Ramos (cell line): ENCODE results near the gene FBXO38.

ENCODE experiments used
- in situ Hi-C: fragments of 300-500 bp; cut with MboI; formaldehyde crosslinking; loops from one replicate; pipeline ENCODE4 v1.14.3; 2022; ENCODE audit warnings: low sequenced_read_pairs; ENCODE audit not compliant: unreplicated experiment

Gene FBXO38

DNA sequence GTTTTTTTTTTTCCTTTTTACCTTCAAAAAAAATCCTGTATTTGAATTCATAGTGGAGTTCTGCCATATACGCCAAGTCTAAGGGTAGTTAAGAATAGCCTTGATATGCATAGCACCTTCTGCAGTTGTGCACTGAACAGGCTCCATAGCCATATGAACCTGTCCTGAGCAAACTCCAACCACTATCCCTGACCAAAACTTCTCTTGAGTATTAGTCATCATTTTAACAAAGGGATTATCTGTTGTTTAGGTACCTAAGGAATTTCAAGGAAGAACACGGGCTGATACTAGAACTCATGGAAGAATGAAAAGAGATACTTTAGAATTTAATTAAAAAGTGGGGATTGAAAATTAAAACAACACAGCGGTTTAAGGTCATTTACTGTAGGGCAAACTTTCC is 1.9 kb upstream of the FBXO38 start:
- in situ Hi-C loops, result no loop called here

DNA sequence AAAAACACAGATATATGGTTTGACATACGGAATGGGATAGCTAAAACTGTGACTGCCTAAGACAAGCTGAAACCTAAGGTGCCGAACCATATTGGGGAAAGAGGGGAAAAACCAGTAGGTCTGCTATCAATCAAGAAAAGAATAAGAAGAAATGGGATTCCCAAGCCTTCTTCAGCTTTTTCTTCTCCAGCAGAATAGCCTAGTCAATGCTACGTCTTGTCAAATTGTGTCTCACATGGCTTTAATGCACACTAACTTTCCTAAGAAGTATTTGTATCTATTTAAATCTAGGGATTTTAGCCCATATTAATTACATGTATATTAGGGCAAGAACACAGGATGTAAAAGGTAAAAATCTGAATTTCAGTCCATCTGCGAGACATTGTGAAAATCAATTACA is 797 bp upstream of the FBXO38 start:
- in situ Hi-C loops, result no loop called here

DNA sequence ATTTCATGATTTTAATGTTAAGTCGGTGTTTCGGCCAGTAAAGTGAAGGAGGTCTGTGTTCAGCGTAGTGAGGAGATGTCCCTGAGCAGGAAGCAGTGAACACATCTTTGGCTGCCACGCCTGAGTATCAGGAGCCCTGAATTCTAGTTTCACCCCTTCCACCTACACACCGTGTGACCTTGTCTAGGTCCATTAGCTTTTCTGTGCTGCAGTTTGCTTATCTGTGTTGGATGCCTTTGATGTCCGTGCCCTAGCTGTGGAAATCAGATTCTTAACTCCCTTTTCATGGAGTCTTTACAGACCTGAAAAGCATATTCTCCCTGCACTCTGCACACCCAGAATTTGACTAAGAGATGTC is 601 bp downstream of the FBXO38 start:
- in situ Hi-C loops, result no loop called here

DNA sequence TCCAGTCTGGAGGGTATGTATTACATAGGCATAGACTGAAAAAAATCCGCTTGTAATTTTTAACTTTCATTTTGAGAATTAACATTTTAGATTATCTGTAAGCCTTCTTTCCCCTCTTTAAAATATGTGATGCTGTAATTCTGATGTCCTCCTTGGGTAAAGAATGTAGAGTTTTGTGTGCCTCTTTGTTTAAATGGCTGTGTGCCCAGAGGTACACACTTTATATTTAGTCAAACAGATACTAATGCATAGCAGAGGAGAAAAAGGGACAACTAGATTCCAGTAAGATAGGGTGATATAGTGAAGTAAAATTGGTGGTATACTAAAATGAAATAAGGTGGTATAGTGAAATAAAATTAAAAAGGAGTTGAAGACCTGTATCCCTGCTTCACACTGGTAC is 1.3 kb downstream of the FBXO38 start:
- in situ Hi-C loops, result no loop called here

DNA sequence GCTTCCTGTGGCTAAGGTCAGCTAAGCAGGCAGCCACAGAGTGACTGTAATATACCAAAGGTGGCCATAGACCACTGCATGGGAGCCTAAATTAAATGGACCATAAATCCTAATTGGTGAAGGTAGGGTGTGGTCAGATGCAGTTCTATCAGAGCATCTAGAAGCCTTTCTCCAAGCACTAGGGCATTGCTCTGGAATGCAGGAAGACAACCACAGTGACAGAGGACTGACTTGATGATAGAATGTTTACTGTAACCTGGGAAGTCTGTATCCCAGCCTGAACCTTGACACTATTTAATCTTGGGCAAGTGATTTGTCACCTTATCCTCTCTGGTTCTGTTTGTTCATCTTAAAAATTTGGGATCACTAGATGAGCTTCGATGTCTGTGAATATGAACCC is 2.3 kb downstream of the FBXO38 start:
- in situ Hi-C loops, result no loop called here

DNA sequence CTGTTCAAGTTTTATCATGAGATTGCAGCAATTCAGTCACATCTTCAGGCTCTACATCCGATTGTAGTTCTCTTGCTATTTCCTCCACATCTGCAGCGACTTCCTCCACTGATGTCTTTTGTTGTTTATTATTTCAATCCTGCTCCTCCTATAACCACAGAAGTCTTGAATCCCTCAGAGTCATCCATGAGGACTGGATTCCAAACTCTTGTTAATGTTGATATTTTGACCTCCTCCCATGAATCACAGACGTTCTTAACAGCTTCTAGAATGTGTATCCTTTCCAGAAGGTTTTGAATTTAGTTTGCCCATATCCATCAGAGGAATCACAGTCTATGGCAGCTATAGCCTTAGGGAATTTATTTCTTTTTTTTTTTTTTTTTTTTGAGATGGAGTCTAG is 3.6 kb downstream of the FBXO38 start:
- in situ Hi-C loops, result no loop called here

DNA sequence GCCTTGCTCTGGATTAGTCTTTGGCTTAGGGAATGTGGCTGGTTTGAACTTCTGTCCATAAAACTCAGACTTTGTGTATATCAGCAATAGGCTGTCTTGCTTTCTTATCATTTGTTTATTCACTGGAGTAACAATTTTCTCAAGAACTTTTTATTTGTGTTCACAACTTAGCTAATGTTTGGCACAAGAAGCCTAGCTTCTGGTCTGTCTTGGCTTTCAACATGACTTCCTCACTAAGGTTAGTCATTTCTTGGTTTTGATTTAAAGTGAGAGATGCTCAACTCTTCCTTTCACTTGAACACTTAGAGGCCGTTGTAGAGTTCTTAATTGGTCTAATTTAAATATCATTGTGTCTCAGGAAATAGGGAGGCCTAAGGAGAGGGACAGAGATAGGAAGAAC is 4.9 kb downstream of the FBXO38 start:
- in situ Hi-C loops, result no loop called here

DNA sequence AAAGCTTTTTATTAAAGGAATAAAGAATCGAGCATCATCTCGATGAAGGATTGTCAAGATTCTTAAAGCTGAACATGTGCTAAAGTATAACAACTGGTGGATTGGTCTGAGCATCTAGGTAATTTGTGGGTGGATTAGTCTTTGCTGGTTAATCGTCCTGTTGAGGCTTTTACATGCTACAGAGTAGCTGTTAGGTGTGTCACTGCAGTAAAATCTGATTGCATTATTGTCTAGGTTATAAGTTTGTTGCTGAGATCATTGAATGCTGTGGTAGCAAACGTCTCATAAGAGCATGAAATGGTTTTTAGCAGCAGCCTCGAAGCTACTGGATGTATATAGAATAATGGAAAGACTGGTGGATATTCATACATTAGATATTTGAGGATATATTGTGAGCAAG is 7.2 kb downstream of the FBXO38 start:
- in situ Hi-C loops, result no loop called here

DNA sequence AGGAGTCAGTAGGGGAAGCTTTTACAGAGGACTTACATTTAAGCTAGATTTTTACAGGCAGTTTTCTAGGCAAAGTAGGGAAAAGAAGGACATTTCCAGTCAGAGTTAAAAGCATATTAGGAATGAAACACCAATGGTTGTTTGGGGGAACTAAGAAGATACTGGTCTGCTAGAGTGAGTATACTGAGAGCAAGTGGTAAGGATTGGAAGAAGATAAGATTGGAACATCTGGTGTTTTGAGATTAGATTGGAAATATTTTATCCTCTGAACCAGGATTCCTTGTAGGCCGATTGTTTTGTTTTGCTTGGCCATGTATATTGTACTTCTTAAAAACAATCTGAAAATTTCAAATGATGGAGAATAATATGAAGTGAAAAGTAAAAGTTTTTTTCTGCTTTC is 7.7 kb downstream of the FBXO38 start:
- in situ Hi-C loops, result no loop called here

DNA sequence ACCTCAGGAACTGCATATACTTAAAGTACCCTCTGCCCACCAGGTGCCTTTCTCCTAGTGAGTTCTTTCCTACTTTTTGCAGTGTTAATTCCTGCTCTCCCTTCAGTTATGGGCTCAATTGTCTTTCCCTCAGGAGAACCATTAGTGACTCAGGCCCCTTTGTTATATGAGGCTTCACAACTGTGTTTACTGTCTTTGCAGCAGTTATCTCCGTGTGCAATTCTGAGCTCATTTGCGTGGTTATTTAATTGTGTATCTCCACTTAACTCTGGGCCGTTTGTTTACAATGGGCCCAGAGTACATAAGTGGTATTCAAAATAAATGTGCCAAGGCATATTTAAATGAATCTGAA is 9.6 kb downstream of the FBXO38 start:
- in situ Hi-C loops, result no loop called here

DNA sequence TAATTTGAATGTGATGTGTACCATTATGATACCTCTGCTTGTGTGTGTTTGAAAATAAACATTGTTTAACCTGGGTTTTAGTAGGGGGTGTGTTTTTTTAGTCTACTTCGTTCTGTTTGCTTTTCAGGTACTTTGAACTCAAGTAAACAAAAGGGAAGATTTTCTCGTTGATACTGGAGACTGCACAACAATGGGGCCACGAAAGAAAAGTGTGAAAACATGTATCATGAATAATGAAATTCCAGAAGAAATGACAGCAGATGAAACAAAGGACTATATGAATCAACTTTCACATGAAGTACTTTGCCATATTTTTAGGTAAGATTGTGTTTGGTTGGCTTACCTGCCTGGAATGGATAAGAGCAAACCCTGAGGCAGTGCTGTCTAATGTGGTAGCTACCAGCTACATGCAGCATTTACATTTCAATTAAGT is 10.8 kb downstream of the FBXO38 start:
- in situ Hi-C loops, result no loop called here

DNA sequence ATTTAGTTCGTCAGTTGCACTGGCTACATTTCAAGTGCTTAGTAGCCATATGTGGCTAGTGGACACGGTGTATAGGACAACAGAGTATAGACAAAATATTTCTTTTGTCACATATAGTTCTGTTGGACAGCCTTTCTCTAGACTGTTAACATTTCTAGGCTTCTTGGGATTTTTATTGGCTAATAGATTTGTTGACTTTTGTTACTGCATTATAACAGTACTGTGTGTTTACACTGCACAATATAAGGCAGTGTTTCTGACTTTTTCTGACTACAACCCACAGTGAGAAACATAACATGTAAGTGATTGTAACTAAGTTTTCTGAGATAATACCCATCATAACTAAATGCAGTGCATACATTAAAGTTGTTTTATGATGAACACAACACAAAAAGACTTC is 11.3 kb downstream of the FBXO38 start:
- in situ Hi-C loops, result no loop called here

DNA sequence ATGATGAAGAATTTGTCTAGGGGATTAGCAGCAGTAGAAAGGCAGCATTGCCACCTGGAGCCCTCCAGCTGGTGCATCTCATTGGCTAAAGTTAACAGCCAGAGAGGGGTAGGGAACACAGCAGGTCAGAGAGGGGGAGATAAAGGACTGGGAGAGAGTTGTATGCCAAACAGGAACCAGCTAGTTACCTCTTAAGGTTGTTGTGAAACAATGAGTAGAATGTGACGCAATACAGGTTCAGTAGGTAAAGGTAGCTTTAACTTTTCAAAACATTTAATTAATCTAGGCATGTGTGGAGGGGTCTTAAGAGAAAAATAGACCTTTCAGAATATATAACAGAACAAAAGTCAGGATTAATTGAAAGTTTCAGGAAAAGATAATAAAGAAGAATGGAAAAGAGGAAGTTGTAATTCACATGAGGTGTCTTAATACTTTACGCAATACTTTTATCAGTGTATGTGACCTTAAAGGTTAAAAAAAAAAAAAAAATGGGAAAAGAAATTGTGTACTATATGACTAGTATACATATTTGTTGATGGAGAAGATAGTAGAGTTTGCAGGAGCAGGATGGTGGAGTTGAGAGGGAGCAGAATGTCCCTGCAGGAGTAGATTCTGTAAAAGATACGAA is 14.3 kb downstream of the FBXO38 start:
- in situ Hi-C loops, result no loop called here

DNA sequence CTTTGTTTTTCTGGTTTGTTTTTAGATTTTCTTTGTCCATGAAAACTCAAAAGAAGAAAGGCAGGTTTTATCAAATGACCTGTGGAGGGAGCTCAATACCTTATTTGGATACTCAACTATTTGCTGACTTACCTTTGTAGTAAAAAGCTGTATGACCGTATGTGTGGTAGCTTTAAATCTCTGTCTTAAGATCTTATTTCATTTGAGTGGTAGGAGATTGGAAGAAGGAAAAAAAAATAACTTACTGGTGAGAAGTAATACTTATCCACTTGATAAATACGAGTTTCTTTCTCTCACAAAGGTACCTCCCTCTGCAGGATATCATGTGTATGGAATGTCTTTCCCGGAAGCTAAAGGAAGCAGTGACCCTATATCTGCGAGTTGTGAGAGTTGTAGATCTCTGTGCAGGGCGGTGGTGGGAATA is 15.0 kb downstream of the FBXO38 start:
- in situ Hi-C loops, result no loop called here

DNA sequence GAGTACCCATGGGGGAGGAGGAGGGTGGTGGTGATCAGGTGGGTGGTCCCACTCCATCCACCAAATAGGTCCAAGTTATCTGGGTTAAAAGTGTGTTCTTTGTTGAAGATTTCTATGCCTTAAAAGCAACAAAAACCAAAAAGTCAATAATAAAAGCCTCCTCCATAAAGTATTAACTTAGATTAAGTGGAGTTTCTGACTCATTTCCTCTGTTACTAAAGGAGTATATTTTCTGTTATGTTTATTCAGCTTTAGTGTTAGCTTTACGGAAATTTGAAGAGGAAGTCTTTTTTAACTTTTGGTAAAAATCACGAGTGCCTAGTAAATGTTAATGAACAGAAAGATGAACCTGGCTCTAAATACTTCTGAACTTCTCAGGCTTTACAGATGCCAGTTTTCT is 17.8 kb downstream of the FBXO38 start:
- in situ Hi-C loops, result no loop called here

DNA sequence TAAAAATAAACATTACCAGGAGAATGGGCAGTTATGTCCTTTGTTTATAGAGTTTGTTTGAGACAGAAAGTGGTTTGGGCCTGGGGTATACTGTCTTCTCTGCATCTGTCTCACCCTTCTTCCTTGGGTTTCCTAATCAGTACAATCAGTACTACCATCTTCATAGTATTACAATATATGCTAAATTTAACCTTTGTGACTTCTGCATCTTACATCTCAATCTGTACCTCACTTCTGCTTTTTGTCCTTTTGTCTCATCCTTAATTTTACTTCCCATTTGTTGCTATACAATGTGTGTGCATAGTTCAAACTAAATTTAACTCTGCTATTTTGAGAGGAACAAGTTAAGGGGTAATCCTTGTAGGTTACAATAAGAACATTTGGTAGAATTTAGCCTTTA is 19.6 kb downstream of the FBXO38 start:
- in situ Hi-C loops, result no loop called here

DNA sequence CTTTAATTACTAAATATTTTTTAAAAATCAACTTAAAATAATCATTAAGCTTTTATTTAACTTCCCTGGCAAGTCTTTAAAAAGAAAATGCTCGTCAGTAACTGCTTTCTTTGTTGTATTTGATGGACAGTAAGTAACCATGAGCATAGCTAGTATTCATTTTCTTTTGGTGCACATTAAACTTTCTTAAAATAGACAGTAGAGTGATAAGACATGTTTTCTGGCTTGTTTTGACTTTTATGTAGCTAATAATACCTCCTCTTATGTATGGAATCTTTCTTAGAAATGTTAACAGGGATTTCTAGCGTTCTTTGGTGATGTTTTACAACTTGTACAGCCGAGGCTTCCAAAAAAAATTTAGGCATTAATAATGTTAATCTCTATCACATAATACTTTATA is 22.6 kb downstream of the FBXO38 start:
- in situ Hi-C loops, result no loop called here

DNA sequence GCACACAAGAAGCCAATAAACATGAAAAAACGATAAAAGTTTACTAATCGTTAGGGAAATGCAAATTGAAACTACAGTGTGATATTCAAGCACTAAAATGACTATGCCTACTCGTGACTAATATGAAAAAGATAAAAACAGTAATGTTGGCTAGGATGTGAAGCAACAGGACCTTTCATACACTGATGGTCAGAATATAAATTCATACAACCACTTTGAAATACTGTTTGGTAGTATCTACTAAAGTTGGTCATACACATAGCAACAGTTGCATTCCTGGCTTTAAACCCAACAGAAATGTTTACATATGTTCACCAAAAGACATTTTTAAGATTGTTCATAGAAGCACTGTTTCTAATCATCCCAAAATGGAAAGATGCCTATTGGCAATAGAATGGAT is 24.3 kb downstream of the FBXO38 start:
- in situ Hi-C loops, result no loop called here

DNA sequence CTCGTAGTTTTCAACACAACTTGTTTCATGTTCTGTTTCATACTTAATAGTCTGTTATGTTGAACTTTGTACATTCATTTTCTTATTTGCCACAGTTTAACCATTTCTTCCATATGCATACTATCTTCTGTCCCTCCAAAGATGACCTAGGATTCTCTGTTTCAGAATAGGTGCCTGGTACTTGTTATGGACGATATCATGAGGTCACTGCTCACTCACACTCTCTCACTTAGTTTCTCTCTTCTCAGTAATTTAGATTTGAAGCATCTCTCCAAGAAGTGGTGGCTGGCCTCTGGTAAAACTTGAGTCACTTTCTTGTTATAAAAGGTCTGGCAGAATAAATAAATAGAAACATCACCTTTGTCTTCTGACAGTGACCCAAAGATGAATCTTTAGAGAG is 28.4 kb downstream of the FBXO38 start:
- in situ Hi-C loops, result no loop called here

DNA sequence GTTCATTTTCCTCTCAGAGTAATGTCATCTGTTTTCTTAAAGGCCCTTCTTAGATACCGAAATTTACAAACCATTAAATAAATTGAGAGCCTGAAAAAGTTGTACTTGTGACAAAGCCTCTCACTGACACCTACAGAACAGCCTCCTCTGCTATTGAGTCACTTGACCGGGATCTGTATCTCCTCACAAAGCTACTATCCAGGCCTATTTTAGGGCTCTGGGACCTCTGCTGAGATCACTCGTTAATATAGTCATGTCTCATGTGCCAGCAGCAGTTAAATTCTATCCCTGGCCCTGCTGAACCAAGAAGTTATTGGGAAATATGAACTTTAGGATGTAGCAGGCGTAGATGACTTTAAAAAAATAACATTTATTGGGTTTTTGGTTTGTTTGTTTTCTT is 31.1 kb downstream of the FBXO38 start:
- in situ Hi-C loops, result no loop called here

DNA sequence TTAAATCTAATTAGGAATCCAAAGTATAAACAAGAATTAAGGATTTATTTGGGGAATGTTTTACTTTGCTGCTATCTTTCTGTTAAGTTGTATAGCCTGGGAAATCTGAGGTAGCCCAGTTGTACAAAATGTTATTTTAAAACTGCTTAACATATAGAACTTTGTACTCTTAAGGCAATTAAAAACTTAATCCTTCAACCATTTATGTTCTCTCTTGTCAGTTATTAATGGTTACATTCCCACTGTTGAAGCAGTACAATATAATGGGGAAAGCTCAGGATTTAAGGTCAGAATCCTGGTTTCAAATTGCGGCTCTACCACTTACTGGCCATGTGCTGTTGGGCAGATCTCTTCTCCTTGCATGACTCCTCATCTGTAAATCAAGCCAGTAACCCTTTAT is 32.7 kb downstream of the FBXO38 start:
- in situ Hi-C loops, result no loop called here

DNA sequence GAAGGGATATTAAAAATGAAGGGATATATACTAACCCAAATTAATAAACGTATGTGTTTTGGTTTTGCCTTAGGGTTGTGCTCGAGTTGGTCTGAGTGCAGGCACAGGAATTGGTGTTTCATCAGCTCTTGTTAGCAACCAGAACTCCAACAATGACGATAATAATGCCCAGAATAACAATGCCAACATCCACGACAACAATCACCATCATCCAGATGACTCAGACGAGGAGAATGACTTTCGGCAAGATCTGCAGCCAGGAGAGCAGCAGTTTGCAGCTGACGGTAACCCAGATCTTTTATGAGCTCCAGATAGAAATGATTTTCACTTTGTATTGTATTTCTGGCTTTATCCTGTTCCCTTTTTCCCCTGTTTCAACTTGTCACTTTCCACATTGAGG is 33.2 kb downstream of the FBXO38 start:
- in situ Hi-C loops, result no loop called here

DNA sequence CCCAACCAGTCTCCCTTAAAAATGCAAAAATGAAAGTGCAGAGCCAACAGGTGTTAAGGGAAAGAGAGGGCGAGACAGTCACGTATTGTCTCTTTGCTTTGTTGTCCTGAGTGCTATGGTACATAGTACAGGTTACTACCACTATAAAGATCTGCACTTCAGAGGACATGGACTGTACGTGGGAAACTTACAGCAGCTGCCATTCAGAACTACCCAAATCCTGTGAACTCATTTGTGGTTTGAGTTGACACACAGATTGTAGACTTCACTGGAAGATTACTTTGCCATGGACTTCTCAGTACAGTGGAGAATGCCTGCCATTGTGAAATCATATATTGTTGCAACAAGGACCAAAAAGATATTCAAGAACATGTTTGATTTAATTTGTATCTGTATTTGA is 34.8 kb downstream of the FBXO38 start:
- in situ Hi-C loops, result no loop called here
